Right lobe of liver (tissue), 4 donors: ENCODE data around the gene RASIP1.

ENCODE experiments used
- CTCF ChIP-seq, 4 donors: fragments of 200-600 bp in 3 of 4; fragments of 450-650 bp in 1 of 4; IDR thresholded peaks; one replicate each; pipeline versions ENCODE4 v1.5.1 to v1.8.0; 2016 to 2022; ENCODE audit warnings: antibody characterized with exemption in 4 of 4, mild to moderate bottlenecking in 2 of 4
- POLR2A ChIP-seq: fragments of 450-650 bp; IDR thresholded peaks from one replicate; pipeline ENCODE4 v1.6.1; 2017; ENCODE audit warnings: antibody characterized with exemption, mild to moderate bottlenecking
- donor health status: DM: no; HTN: no; CAD: no.
- donor health status: DM: no; HTN: no; CAD: no.
- donor health status: DM: no; HTN: yes; CAD: no.

- TF ChIP-seq CTCF (IDR thresholded peaks at IDR 0.05) (no peak), POLR2A (no peak)
Measured at GRCh38 chr19:48683349-48683748, 57.1 kb downstream of the RASIP1 start.
